Panc1 (cell line): ENCODE data around the gene VARS1. TPM values are rescaled to one million over a fixed set of nuclear protein-coding genes. Genes with fewer than 3 reads are reported as not detected.

Source experiments
- ATAC-seq: fragments of 200-7000 bp; cut with Tn5 transposase; 2 replicates; pipeline ENCODE4 v1.9.1; 2020; ENCODE audit warnings: mild to moderate bottlenecking, moderate library complexity
- BruUV-seq: library from RNA; stranded (reverse); fragments of 400-500 nt; replicated peaks from 2 replicates; lab custom pipeline; 2021; lab: Mats Ljungman, UMichigan
- CTCF ChIA-PET: fragments of 300-600 bp; sonication (Branson Sonifier 250); formaldehyde crosslinking; loops from one replicate; lab custom pipeline; 2022; ENCODE audit warnings: antibody characterized with exemption; lab: Charles Lee
- POLR2A ChIA-PET: fragments of 300-600 bp; sonication (Branson Sonifier 250); formaldehyde crosslinking; loops from one replicate; lab custom pipeline; 2022; ENCODE audit warnings: antibody characterized with exemption; lab: Charles Lee
- DNase-seq: peaks from one replicate; pipeline ENCODE4 v3.0.0-alpha.2; 2010; ENCODE audit warnings: low read depth, low spot score
- H3K27ac ChIP-seq: 2 replicates; pipeline ENCODE4 v1.5.1; 2011; ENCODE audit warnings: mild to moderate bottlenecking, low read length, inconsistent platforms
- H3K27me3 ChIP-seq: fragments of 200-500 bp; sonication (Bioruptor generic); 2 replicates; pipeline ENCODE4 v1.6.0; 2014; ENCODE audit warnings: low read length, inconsistent platforms; ENCODE audit not compliant: control insufficient read depth, insufficient read depth
- H3K36me3 ChIP-seq: fragments of 200-500 bp; sonication (Bioruptor generic); 2 replicates; pipeline ENCODE4 v1.5.1; 2014; ENCODE audit warnings: inconsistent platforms, mild to moderate bottlenecking, low read length, moderate library complexity; ENCODE audit not compliant: control insufficient read depth, insufficient read depth
- H3K4me1 ChIP-seq: 2 replicates; pipeline ENCODE4 v1.5.1; 2011; ENCODE audit warnings: inconsistent platforms, mild to moderate bottlenecking, low read length, moderate library complexity; ENCODE audit not compliant: control insufficient read depth, insufficient read depth
- H3K4me3 ChIP-seq, 2 experiments: 2 replicates each; pipeline ENCODE4 v1.5.1; 2011 to 2012; ENCODE audit warnings: low read depth in 2 of 2, low read length in 2 of 2, mild to moderate bottlenecking in 2 of 2, inconsistent platforms in 1 of 2, moderate library complexity in 1 of 2
- H3K9me3 ChIP-seq: fragments of 200-500 bp; sonication (Bioruptor generic); 2 replicates; pipeline ENCODE4 v1.5.1; 2014; ENCODE audit warnings: low read depth, mild to moderate bottlenecking, inconsistent platforms, low read length, moderate library complexity; ENCODE audit not compliant: control insufficient read depth, insufficient read depth
- POLR2AphosphoS5 ChIP-seq: IDR thresholded peaks from 2 replicates; pipeline ENCODE4 v1.6.1; 2012; ENCODE audit warnings: mild to moderate bottlenecking, low read depth, low read length, moderate library complexity
- REST ChIP-seq, 2 experiments: IDR thresholded peaks; 2 replicates each; pipeline ENCODE4 v1.6.1; 2011 to 2012; ENCODE audit warnings: low read depth in 2 of 2, control low read depth in 1 of 2, low read length in 1 of 2, mild to moderate bottlenecking in 1 of 2, moderate library complexity in 1 of 2; ENCODE audit not compliant: insufficient read depth in 1 of 2
- SIN3A ChIP-seq: IDR thresholded peaks from 2 replicates; pipeline ENCODE4 v1.6.1; 2012; ENCODE audit warnings: low read depth, mild to moderate bottlenecking, low read length, moderate library complexity, borderline replicate concordance; ENCODE audit not compliant: insufficient read depth
- TCF7L2 ChIP-seq: IDR thresholded peaks from 2 replicates; pipeline ENCODE4 v1.6.1; 2011; ENCODE audit warnings: mild to moderate bottlenecking, low read depth, low read length, inconsistent platforms
- in situ Hi-C: cut with HindIII; loops from 2 replicates; pipeline ENCODE4 v1.10.0; 2016; ENCODE audit warnings: low sequenced_read_pairs, low pct_unique_long_range_greater_than_20kb
- intact Hi-C: fragments of 100-400 bp; cut with micrococcal nuclease; formaldehyde crosslinking; loops from one replicate; pipeline ENCODE4 v1.10.0; 2022; ENCODE audit not compliant: unreplicated experiment
- total RNA-seq: library from RNA; stranded (reverse); gene quantifications from one replicate; pipeline ENCODE4 v1.2.1, GENCODE V29; 2021; ENCODE audit not compliant: unreplicated experiment
- TF ChIP-seq, protein P1 (sequence below): fragments of 450-650 bp; IDR thresholded peaks from 2 replicates; pipeline ENCODE4 v1.5.1; 2017; ENCODE audit warnings: mild to moderate bottlenecking

Gene VARS1
- total RNA-seq, 1 experiment from 2014 or later = 229 TPM

DNA sequence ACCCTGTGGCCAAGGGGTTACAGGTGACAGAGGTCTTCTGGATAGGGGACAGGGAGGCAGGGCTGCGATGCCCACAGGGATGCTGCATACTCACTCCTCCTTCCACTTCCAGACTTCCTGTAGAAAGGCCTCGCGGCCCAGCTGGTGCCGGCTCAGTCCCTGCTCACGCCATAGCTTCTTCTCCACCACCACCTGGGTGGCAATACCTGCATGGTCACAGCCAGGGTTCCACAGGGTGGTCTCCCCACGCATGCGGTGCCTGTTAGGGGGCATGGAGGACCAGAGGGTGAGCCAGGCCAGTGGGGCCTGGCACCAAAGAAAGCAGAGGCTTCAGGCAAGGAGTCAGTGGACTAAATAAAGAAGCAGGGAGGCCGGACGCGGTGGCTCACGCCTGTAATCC lies 10.1 kb downstream of the VARS1 start:
- intact Hi-C loops (no loop called here), in situ Hi-C loops (no loop called here)
- no TSS peak for BruUV-seq
- CTCF ChIA-PET = no interaction called here
- H3K36me3 ChIP-seq = peaks cover 7% of the 10 kb centered on the region; the same call in 1 of the 2 replicates
- POLR2A ChIA-PET = interaction anchor here (0.6 kb wide), 1 partner anchor 10 kb away, joined by 3 read pairs; no protein-coding TSS in a partner anchor
- no peaks in the 10 kb centered on the region for H3K4me1 ChIP-seq
- no peak for ATAC-seq
- DNase-seq = no peak
- H3K27me3 ChIP-seq = no peaks in the 10 kb centered on the region
- no peak overlapping the region for H3K4me3 ChIP-seq
- H3K27ac ChIP-seq = no peak overlapping the region
- TF ChIP-seq, protein P1, sequence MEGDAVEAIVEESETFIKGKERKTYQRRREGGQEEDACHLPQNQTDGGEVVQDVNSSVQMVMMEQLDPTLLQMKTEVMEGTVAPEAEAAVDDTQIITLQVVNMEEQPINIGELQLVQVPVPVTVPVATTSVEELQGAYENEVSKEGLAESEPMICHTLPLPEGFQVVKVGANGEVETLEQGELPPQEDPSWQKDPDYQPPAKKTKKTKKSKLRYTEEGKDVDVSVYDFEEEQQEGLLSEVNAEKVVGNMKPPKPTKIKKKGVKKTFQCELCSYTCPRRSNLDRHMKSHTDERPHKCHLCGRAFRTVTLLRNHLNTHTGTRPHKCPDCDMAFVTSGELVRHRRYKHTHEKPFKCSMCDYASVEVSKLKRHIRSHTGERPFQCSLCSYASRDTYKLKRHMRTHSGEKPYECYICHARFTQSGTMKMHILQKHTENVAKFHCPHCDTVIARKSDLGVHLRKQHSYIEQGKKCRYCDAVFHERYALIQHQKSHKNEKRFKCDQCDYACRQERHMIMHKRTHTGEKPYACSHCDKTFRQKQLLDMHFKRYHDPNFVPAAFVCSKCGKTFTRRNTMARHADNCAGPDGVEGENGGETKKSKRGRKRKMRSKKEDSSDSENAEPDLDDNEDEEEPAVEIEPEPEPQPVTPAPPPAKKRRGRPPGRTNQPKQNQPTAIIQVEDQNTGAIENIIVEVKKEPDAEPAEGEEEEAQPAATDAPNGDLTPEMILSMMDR = no peak
- no peak for TF ChIP-seq REST (IDR thresholded peaks at IDR 0.05; ENCODE audit: insufficient read depth in 1 of 2, low read depth in 2 of 2, low read length in 1 of 2)
- no peak for TF ChIP-seq POLR2AphosphoS5
- TF ChIP-seq SIN3A = no peak
- no peak for TF ChIP-seq TCF7L2
- H3K9me3 ChIP-seq = no peaks in the 10 kb centered on the region

- Histone ChIP-seq H3K4me3 (no peak overlapping the region), H3K9me3 (no peaks in the 10 kb centered on the region), H3K36me3 (peaks cover 6% of the 10 kb centered on the region; the same call in 1 of the 2 replicates), H3K27me3 (no peaks in the 10 kb centered on the region), H3K4me1 (no peaks in the 10 kb centered on the region), H3K27ac (no peak overlapping the region)
- intact Hi-C loops = no loop called here
- in situ Hi-C loops = no loop called here
- ATAC-seq = no peak
- TF ChIP-seq POLR2AphosphoS5 = no peak
- TF ChIP-seq TCF7L2 = no peak
- TF ChIP-seq, protein P1 = no peak
- no peak for TF ChIP-seq SIN3A
- TF ChIP-seq REST (IDR thresholded peaks at IDR 0.05; ENCODE audit: insufficient read depth in 1 of 2, low read depth in 2 of 2, low read length in 1 of 2) = no peak
- BruUV-seq = no TSS peak
- ChIA-PET CTCF (no interaction called here), POLR2A (interaction anchor here (0.6 kb wide), 1 partner anchor 72 kb away, joined by 3 read pairs; no protein-coding TSS in a partner anchor)
- no peak for DNase-seq
Measured at GRCh38 chr6:31784098-31784925, 11.2 kb downstream of the VARS1 start.
